GM12878 (cell line): Measurements from ENCODE around the gene TRRAP. TPM values are rescaled to one million over a fixed set of nuclear protein-coding genes. Genes with fewer than 3 reads are reported as not detected.

Source experiments
- ATAC-seq: fragments of 200-7000 bp; cut with Tn5 transposase; 3 replicates; pipeline ENCODE4 v1.9.1; 2020; ENCODE audit warnings: mild to moderate bottlenecking, moderate library complexity
- BruUV-seq: library from RNA; stranded (reverse); fragments of 400-500 nt; replicated peaks from 2 replicates; lab custom pipeline; 2021; lab: Mats Ljungman, UMichigan
- CTCF ChIA-PET: fragments of 300-600 bp; sonication (Branson Sonifier 250); formaldehyde crosslinking; extraction: SDS; loops from one replicate; lab custom pipeline; 2021; ENCODE audit warnings: inconsistent platforms; lab: Yijun Ruan, JAX
- POLR2A ChIA-PET: fragments of 350-600 bp; formaldehyde crosslinking; extraction: SDS; loops from one replicate; lab custom pipeline; 2021; ENCODE audit warnings: inconsistent platforms; lab: Charles Lee
- RAD21 ChIA-PET: fragments of 300-600 bp; sonication (Branson Sonifier 250); formaldehyde crosslinking; loops from one replicate; lab custom pipeline; 2023; ENCODE audit warnings: antibody characterized with exemption; ENCODE audit not compliant: unreplicated experiment; lab: Charles Lee
- SMC1A ChIA-PET: fragments of 300-600 bp; sonication (Branson Sonifier 250); formaldehyde crosslinking; loops from one replicate; lab custom pipeline; 2023; ENCODE audit not compliant: unreplicated experiment, uncharacterized antibody; lab: Charles Lee
- DNase-seq: peaks from one replicate; pipeline ENCODE4 v3.0.0-alpha.2; 2011; ENCODE audit warnings: low read depth, low spot score
- FAIRE-seq: peaks from 3 replicates; lab custom pipeline; 2011; peaks lifted over from hg19 to GRCh38; lab: Jason Lieb, UNC
- H2AFZ ChIP-seq: 2 replicates; pipeline ENCODE4 v1.6.0; 2011; ENCODE audit warnings: low read depth, low read length, control low read depth; ENCODE audit not compliant: control insufficient read depth
- H3K27ac ChIP-seq: 2 replicates; pipeline ENCODE4 v1.5.1; 2011; ENCODE audit warnings: control low read depth; ENCODE audit not compliant: control insufficient read depth, insufficient read depth
- H3K27me3 ChIP-seq, 2 experiments: replicated peaks in 1 of 2; 2 replicates each; pipeline versions ENCODE4 v1.6.0 to v1.6.1; 2011; ENCODE audit warnings: low read length in 1 of 2; ENCODE audit not compliant: control insufficient read depth in 2 of 2, insufficient read depth in 2 of 2
- H3K36me3 ChIP-seq, 2 experiments: 2 replicates each; pipeline ENCODE4 v1.5.1; 2011; ENCODE audit warnings: low read length in 1 of 2; ENCODE audit not compliant: control insufficient read depth in 2 of 2, insufficient read depth in 2 of 2
- H3K4me1 ChIP-seq: 2 replicates; pipeline ENCODE4 v1.6.1; 2011; ENCODE audit warnings: mild to moderate bottlenecking, low read length, moderate library complexity, mixed read lengths; ENCODE audit not compliant: control insufficient read depth, insufficient read depth
- H3K4me2 ChIP-seq: 2 replicates; pipeline ENCODE4 v1.6.0; 2011; ENCODE audit warnings: control low read depth; ENCODE audit not compliant: control insufficient read depth, insufficient read depth
- H3K4me3 ChIP-seq: fragments of 200-600 bp; sonication (generic); 2 replicates; pipeline ENCODE4 v1.5.1; 2016
- H3K79me2 ChIP-seq: 2 replicates; pipeline ENCODE4 v1.6.0; 2011; ENCODE audit warnings: low read length; ENCODE audit not compliant: control insufficient read depth, insufficient read depth
- H3K9ac ChIP-seq: 2 replicates; pipeline ENCODE4 v1.8.0; 2011; ENCODE audit warnings: low read length, control low read depth, mixed read lengths; ENCODE audit not compliant: control insufficient read depth, insufficient read depth
- H3K9me3 ChIP-seq: replicated peaks from 3 replicates; pipeline ENCODE4 v1.5.1; 2011; ENCODE audit warnings: mild to moderate bottlenecking, low read length; ENCODE audit not compliant: control insufficient read depth, insufficient read depth
- H4K20me1 ChIP-seq: 2 replicates; pipeline ENCODE4 v1.6.0; 2011; ENCODE audit not compliant: control insufficient read depth, insufficient read depth
- ATF2 ChIP-seq: IDR thresholded peaks from 2 replicates; pipeline ENCODE4 v1.6.1; 2012; ENCODE audit warnings: low read length, inconsistent platforms
- CBX5 ChIP-seq: sonication (generic); IDR thresholded peaks from 2 replicates; pipeline ENCODE4 v1.6.1; 2016; ENCODE audit warnings: low read depth, moderate library complexity, mild to moderate bottlenecking, inconsistent platforms
- CHD2 ChIP-seq: IDR thresholded peaks from 2 replicates; pipeline ENCODE4 v1.6.1; 2011; ENCODE audit warnings: low read depth, low read length, improper control_type of control experiment, borderline replicate concordance
- ETV6 ChIP-seq, 2 experiments: fragments of 450-650 bp in 1 of 2; IDR thresholded peaks in 1 of 2; conservative IDR thresholded peaks in 1 of 2; 2 replicates each; pipeline ENCODE4 v1.6.1; 2014; ENCODE audit warnings: antibody characterized with exemption in 1 of 2, borderline replicate concordance in 1 of 2, low read depth in 1 of 2, mild to moderate bottlenecking in 1 of 2, moderate library complexity in 1 of 2
- HDAC2 ChIP-seq: fragments of 200-600 bp; sonication (generic); IDR thresholded peaks from 2 replicates; pipeline ENCODE4 v1.6.1; 2017
- HSF1 ChIP-seq: fragments of 150-350 bp; IDR thresholded peaks from 2 replicates; pipeline ENCODE4 v1.6.1; 2014; ENCODE audit warnings: mild to moderate bottlenecking, low read depth, low read length
- MXI1 ChIP-seq: fragments of 150-350 bp; IDR thresholded peaks from 2 replicates; pipeline ENCODE4 v1.6.1; 2011; ENCODE audit warnings: low read depth, mild to moderate bottlenecking, inconsistent platforms, low read length, improper control_type of control experiment
- NFXL1 ChIP-seq: fragments of 450-650 bp; IDR thresholded peaks from 2 replicates; pipeline ENCODE4 v1.6.1; 2017; ENCODE audit warnings: antibody characterized with exemption, mild to moderate bottlenecking, borderline replicate concordance
- RELA ChIP-seq: fragments of 450-650 bp; IDR thresholded peaks from 2 replicates; pipeline ENCODE4 v1.8.0; 2014; ENCODE audit warnings: borderline replicate concordance; ENCODE audit not compliant: partially characterized antibody
- RFX5 ChIP-seq: IDR thresholded peaks from 2 replicates; pipeline ENCODE4 v1.6.1; 2011; ENCODE audit warnings: low read depth, low read length, improper control_type of control experiment
- SREBF2 ChIP-seq: IDR thresholded peaks from 2 replicates; pipeline ENCODE4 v1.6.1; 2012; ENCODE audit warnings: mild to moderate bottlenecking, low read length
- SRF ChIP-seq, 2 experiments: IDR thresholded peaks; 2 replicates each; pipeline ENCODE4 v1.6.1; 2011; ENCODE audit warnings: low read depth in 2 of 2, low read length in 2 of 2, mild to moderate bottlenecking in 1 of 2, moderate library complexity in 1 of 2
- STAT1 ChIP-seq: fragments of 450-650 bp; conservative IDR thresholded peaks from 2 replicates; pipeline ENCODE4 v1.6.1; 2014; ENCODE audit warnings: antibody characterized with exemption, mild to moderate bottlenecking
- USF2 ChIP-seq: IDR thresholded peaks from 2 replicates; pipeline ENCODE4 v1.6.1; 2011; ENCODE audit warnings: low read depth, low read length, improper control_type of control experiment, borderline replicate concordance
- ZNF24 ChIP-seq: fragments of 450-650 bp; IDR thresholded peaks from 2 replicates; pipeline ENCODE4 v1.6.1; 2017; ENCODE audit warnings: antibody characterized with exemption, mild to moderate bottlenecking
- WGBS: methylation state at CpG from one replicate; pipeline ENCODE4 v1.1.6; 2016; ENCODE audit warnings: low lambda C conversion rate; ENCODE audit not compliant: insufficient replicate concordance, insufficient coverage; ENCODE audit errors: missing lambda C conversion rate; 5-methylcytosine and 5-hydroxymethylcytosine counted together
- in situ Hi-C: fragments of 300-500 bp; cut with MboI; formaldehyde crosslinking; loops from 9 replicates; pipeline ENCODE4 v1.14.3; 2018; ENCODE audit warnings: mixed read lengths
- intact Hi-C: fragments of 100-400 bp; cut with micrococcal nuclease; formaldehyde crosslinking; loops from one replicate; pipeline ENCODE4 v1.14.2; 2022; ENCODE audit not compliant: unreplicated experiment
- polyA plus RNA-seq, 11 experiments: library from polyadenylated mRNA; depleted of rRNA in 4 of 11; unstranded in 6 of 11; stranded (reverse) in 5 of 11; fragments of >200 nt; fragmentation: Nextera tagmentation in 4 of 11; fragmentation: Illumina TruSeq in 1 of 11; extraction: Ambion mirVana in 4 of 11; extraction: Trizol in 1 of 11; gene quantifications; 1 replicate in 1 of 11; 2 replicates in 10 of 11; pipeline versions ENCODE4 v1.2.1 to v1.2.3, GENCODE V29; 2011 to 2016; ENCODE audit warnings: inconsistent platforms in 2 of 11, missing spikeins in 2 of 11, low read depth in 1 of 11
- total RNA-seq, 4 experiments: library from RNA; depleted of rRNA in 3 of 4; stranded (reverse); fragments of >200 nt in 3 of 4; fragmentation: Illumina TruSeq in 1 of 4; extraction: Trizol in 1 of 4; gene quantifications; 2 replicates each; pipeline versions ENCODE4 v1.2.1 to v1.2.3, GENCODE V29; 2013 to 2021
- TF ChIP-seq, protein P1 (sequence below): IDR thresholded peaks from 2 replicates; pipeline ENCODE4 v1.6.1; 2012; ENCODE audit warnings: low read depth, low read length, improper control_type of control experiment

Gene TRRAP
- total and polyA plus RNA-seq, 10 of the 15 experiments (the other 5 are each of a cell fraction or from before 2014, with no cell fraction given), result 1.1 to 39.3 (median 8.5) TPM

GRCh38 chr7:98868450-98868849, 9.9 kb upstream of the TRRAP start:
- no peaks in the 10 kb centered on the region for H3K9me3 ChIP-seq
- in situ Hi-C loops (no loop called here), intact Hi-C loops (no loop called here)
- ATAC-seq (no peak), DNase-seq (no peak), FAIRE-seq (no peak)
- no peak for TF ChIP-seq SRF (IDR thresholded peaks at IDR 0.05; ENCODE audit: low read depth in 2 of 2, low read length in 2 of 2)
- TF ChIP-seq, protein P1, sequence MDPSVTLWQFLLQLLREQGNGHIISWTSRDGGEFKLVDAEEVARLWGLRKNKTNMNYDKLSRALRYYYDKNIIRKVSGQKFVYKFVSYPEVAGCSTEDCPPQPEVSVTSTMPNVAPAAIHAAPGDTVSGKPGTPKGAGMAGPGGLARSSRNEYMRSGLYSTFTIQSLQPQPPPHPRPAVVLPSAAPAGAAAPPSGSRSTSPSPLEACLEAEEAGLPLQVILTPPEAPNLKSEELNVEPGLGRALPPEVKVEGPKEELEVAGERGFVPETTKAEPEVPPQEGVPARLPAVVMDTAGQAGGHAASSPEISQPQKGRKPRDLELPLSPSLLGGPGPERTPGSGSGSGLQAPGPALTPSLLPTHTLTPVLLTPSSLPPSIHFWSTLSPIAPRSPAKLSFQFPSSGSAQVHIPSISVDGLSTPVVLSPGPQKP, result no peak
- no peak for TF ChIP-seq SREBF2
- TF ChIP-seq USF2, result no peak
- no peak for TF ChIP-seq STAT1
- TF ChIP-seq ETV6 (conservative IDR thresholded peaks at IDR 0.05 in 1 of 2, IDR thresholded peaks at IDR 0.05 in 1 of 2; ENCODE audit: borderline replicate concordance in 1 of 2, low read depth in 1 of 2), result no peak
- no peak for TF ChIP-seq ZNF24
- TF ChIP-seq RFX5, result no peak
- TF ChIP-seq ATF2, result no peak
- TF ChIP-seq NFXL1, result no peak
- no peak for TF ChIP-seq RELA
- no peak for TF ChIP-seq HSF1
- no peak for TF ChIP-seq MXI1
- no peak for TF ChIP-seq HDAC2
- no peak for TF ChIP-seq CBX5
- TF ChIP-seq CHD2, result no peak
- ChIA-PET POLR2A (no interaction called here), SMC1A (no interaction called here), CTCF (no interaction called here), RAD21 (no interaction called here)
- H3K36me3 ChIP-seq, result no peaks in the 10 kb centered on the region
- H3K79me2 ChIP-seq, result no peaks in the 10 kb centered on the region
- H3K27ac ChIP-seq, result no peak overlapping the region
- H2AFZ ChIP-seq, result no peak overlapping the region
- H4K20me1 ChIP-seq, result no peaks in the 10 kb centered on the region
- no peak overlapping the region for H3K9ac ChIP-seq
- no peak overlapping the region for H3K4me2 ChIP-seq
- H3K4me3 ChIP-seq, result no peak overlapping the region
- 50% methylated on average over 2 of the region's 2 CpGs for WGBS
- 0 out of 2 replicates have a peak, but pooled peaks cover 8% of the 10 kb centered on the region for H3K4me1 ChIP-seq
- H3K27me3 ChIP-seq, result peaks cover 6 to 13% of the 10 kb centered on the region in 2 experiments; a peak in 3 of 4 replicates
- no TSS peak for BruUV-seq
